GM12891 (cell line): ENCODE results near the gene THADA.
A peak's percentile ranks its signal among the peaks of the same experiment; 100 is the strongest.
"Not testable (repeated sequence)": the region's sequence is repeated elsewhere in the genome, so short reads cannot be mapped to it uniquely, and the experiment has no call there.

ENCODE experiments used
- DNase-seq: peaks from one replicate; pipeline ENCODE4 v3.0.0; 2011; ENCODE audit warnings: low spot score; ENCODE audit not compliant: insufficient read length
- FAIRE-seq: peaks from 2 replicates; lab custom pipeline; 2011; peaks lifted over from hg19 to GRCh38; lab: Jason Lieb, UNC
- PAX5 ChIP-seq: IDR thresholded peaks from 2 replicates; pipeline ENCODE4 v1.6.1; 2011; ENCODE audit warnings: low read length, moderate library complexity, mild to moderate bottlenecking; ENCODE audit not compliant: insufficient read depth, severe bottlenecking
- POLR2A ChIP-seq: IDR thresholded peaks from 2 replicates; pipeline ENCODE4 v1.6.1; 2011; ENCODE audit warnings: low read depth, low read length, control low read depth
- POLR2AphosphoS5 ChIP-seq: IDR thresholded peaks from 2 replicates; pipeline ENCODE4 v1.6.1; 2011; ENCODE audit warnings: low read depth, low read length, control low read depth
- POU2F2 ChIP-seq: IDR thresholded peaks from 2 replicates; pipeline ENCODE4 v1.6.1; 2011; ENCODE audit warnings: low read depth, mild to moderate bottlenecking, control low read depth, low read length, moderate library complexity
- SPI1 ChIP-seq: IDR thresholded peaks from 2 replicates; pipeline ENCODE4 v1.6.1; 2011; ENCODE audit warnings: low read depth, low read length, control low read depth
- TAF1 ChIP-seq: IDR thresholded peaks from 2 replicates; pipeline ENCODE4 v1.6.1; 2011; ENCODE audit warnings: low read depth, low read length, control low read depth

THADA gene

GRCh38 chr2:43622931-43623451 is 27.2 kb upstream of the THADA start:
- no peak for FAIRE-seq
- TF ChIP-seq PAX5 (no peak), POLR2A (no peak), POLR2AphosphoS5 (no peak), POU2F2 (no peak), SPI1 (no peak), TAF1 (no peak)

GRCh38 chr2:43619511-43619910 is 23.7 kb upstream of the THADA start:
- TF ChIP-seq SPI1 = no peak
- no peak for TF ChIP-seq POU2F2
- TF ChIP-seq TAF1 = no peak
- no peak for TF ChIP-seq POLR2A
- no peak for TF ChIP-seq POLR2AphosphoS5
- no peak for TF ChIP-seq PAX5
- no peak for FAIRE-seq
- no peak for DNase-seq

More at GRCh38 chr2:43622931-43623451, 27.2 kb upstream of the THADA start:
- no peak for DNase-seq

GRCh38 chr2:43616967-43617680 is 21.3 kb upstream of the THADA start:
- no peak for TF ChIP-seq POLR2A
- FAIRE-seq = no peak

GRCh38 chr2:43612944-43613343 is 17.1 kb upstream of the THADA start:
- DNase-seq = no peak

More at GRCh38 chr2:43616967-43617680, 21.3 kb upstream of the THADA start:
- DNase-seq = no peak

GRCh38 chr2:43611987-43612894 is 16.4 kb upstream of the THADA start:
- TF ChIP-seq POLR2AphosphoS5 (no peak), POLR2A (no peak), TAF1 (no peak), SPI1 (no peak), POU2F2 (no peak), PAX5 (no peak)
- DNase-seq (no peak), FAIRE-seq (peak; percentile 87)

More at GRCh38 chr2:43612944-43613343, 17.1 kb upstream of the THADA start:
- TF ChIP-seq POU2F2 (no peak), PAX5 (no peak), TAF1 (no peak)
- FAIRE-seq = no peak

GRCh38 chr2:43610361-43610760 is 14.5 kb upstream of the THADA start:
- TF ChIP-seq POLR2AphosphoS5 (no peak), PAX5 (no peak), TAF1 (no peak), POLR2A (no peak), SPI1 (no peak), POU2F2 (no peak)
- DNase-seq (no peak), FAIRE-seq (no peak)

- DNase-seq (no peak), FAIRE-seq (peak; percentile 87)
- no peak for TF ChIP-seq PAX5
Measured at GRCh38 chr2:43609290-43609918, 13.6 kb upstream of the THADA start.

GRCh38 chr2:43605851-43606250 is 10.0 kb upstream of the THADA start:
- TF ChIP-seq PAX5 (no peak), POLR2A (no peak), POLR2AphosphoS5 (no peak), POU2F2 (no peak), TAF1 (no peak), SPI1 (no peak)
- DNase-seq (no peak), FAIRE-seq (no peak)

- peak; percentile 9 for FAIRE-seq
- TF ChIP-seq SPI1 = no peak
- TF ChIP-seq PAX5 = no peak
- no peak for TF ChIP-seq POLR2AphosphoS5
- TF ChIP-seq POLR2A = no peak
- no peak for TF ChIP-seq TAF1
- no peak for TF ChIP-seq POU2F2
- no peak for DNase-seq
Measured at GRCh38 chr2:43605079-43605655, 9.3 kb upstream of the THADA start.

GRCh38 chr2:43604674-43605073 is 8.8 kb upstream of the THADA start:
- TF ChIP-seq PAX5 = no peak
- no peak for TF ChIP-seq SPI1
- no peak for TF ChIP-seq POU2F2
- no peak for TF ChIP-seq POLR2A
- no peak for TF ChIP-seq POLR2AphosphoS5
- TF ChIP-seq TAF1 = no peak
- no peak for FAIRE-seq
- no peak for DNase-seq

- not testable (repeated sequence) for DNase-seq, FAIRE-seq
Measured at GRCh38 chr2:43600596-43600995, 4.8 kb upstream of the THADA start.
